Omental fat pad (tissue), 4 donors: Measurements from ENCODE around the gene FGF12. TPM values are rescaled to one million over a fixed set of nuclear protein-coding genes. Genes with fewer than 3 reads are reported as not detected.

ENCODE experiments used
- ATAC-seq: fragments of 150-250 bp; one replicate; pipeline ENCODE4 v1.9.1; 2016; ENCODE audit warnings: mild to moderate bottlenecking, moderate library complexity; ENCODE audit not compliant: low FRiP score
- DNase-seq: peaks from one replicate; pipeline ENCODE4 v3.0.0-alpha.2; 2019; ENCODE audit warnings: low spot score
- CTCF ChIP-seq, 3 donors: fragments of 450-650 bp; IDR thresholded peaks; one replicate each; pipeline ENCODE4 v1.5.1; 2016 to 2017; ENCODE audit warnings: antibody characterized with exemption in 3 of 3, mild to moderate bottlenecking in 3 of 3, moderate library complexity in 2 of 3
- total RNA-seq, 4 donors: library from RNA; depleted of rRNA; stranded (reverse); fragments of >200 nt; gene quantifications; one replicate each; pipeline ENCODE4 v1.1.0, GENCODE V29; 2016

FGF12 gene
- total RNA-seq, 4 donors from 2014 or later, result 2.4 to 9.3 (median 2.9) TPM

- ATAC-seq, result no peak
- TF ChIP-seq CTCF (IDR thresholded peaks at IDR 0.05), result no peak
- no peak for DNase-seq
These were observed 75.4 kb downstream of the FGF12 start for GRCh38 chr3:192651836-192652512.

GRCh38 chr3:192645437-192645836, 81.9 kb downstream of the FGF12 start:
- ATAC-seq (no peak), DNase-seq (no peak)
- no peak for TF ChIP-seq CTCF (IDR thresholded peaks at IDR 0.05)

- ATAC-seq, result no peak
- no peak for DNase-seq
- no peak for TF ChIP-seq CTCF (IDR thresholded peaks at IDR 0.05)
These were observed 84.7 kb downstream of the FGF12 start for GRCh38 chr3:192642651-192643050.

- no peak for ATAC-seq
- no peak for TF ChIP-seq CTCF (IDR thresholded peaks at IDR 0.05)
- DNase-seq, result no peak
These were observed 85.4 kb downstream of the FGF12 start for GRCh38 chr3:192641919-192642318.

- no peak for ATAC-seq
- DNase-seq, result no peak
- no peak for TF ChIP-seq CTCF (IDR thresholded peaks at IDR 0.05)
These were observed 87.4 kb downstream of the FGF12 start for GRCh38 chr3:192639987-192640386.

GRCh38 chr3:192637803-192638202, 89.5 kb downstream of the FGF12 start:
- ATAC-seq, result no peak
- DNase-seq, result no peak
- no peak for TF ChIP-seq CTCF (IDR thresholded peaks at IDR 0.05)
